HG02642 (cell line): ENCODE measurements around the gene NHSL2.
"Not testable (repeated sequence)": the region's sequence is repeated elsewhere in the genome, so short reads cannot be mapped to it uniquely, and the experiment has no call there.

ENCODE experiments used
- ATAC-seq: cut with Tn5 transposase; IDR thresholded peaks from one replicate; pipeline ENCODE4 v1.9.1; 2021; ENCODE audit warnings: mild to moderate bottlenecking; ENCODE audit not compliant: unreplicated experiment, poor library complexity

NHSL2 gene

GRCh38 chrX:71910643-71910985 lies at the start of gene NHSL2:
Gene NHSL2 (plus strand): TSS chrX:71910845.
- ATAC-seq, result no peak

- no peak for ATAC-seq
Measured at GRCh38 chrX:71867680-71868079, 43.0 kb upstream of the NHSL2 start.

- ATAC-seq, result not testable (repeated sequence)
Measured at GRCh38 chrX:71869566-71869965, 41.1 kb upstream of the NHSL2 start.

GRCh38 chrX:71870208-71871098 lies 40.2 kb upstream of the NHSL2 start:
- no peak for ATAC-seq

- no peak for ATAC-seq
Measured at GRCh38 chrX:71871367-71871766, 39.3 kb upstream of the NHSL2 start.

GRCh38 chrX:71872542-71873458 lies 37.8 kb upstream of the NHSL2 start:
- no peak for ATAC-seq

GRCh38 chrX:71873459-71873833 lies 37.2 kb upstream of the NHSL2 start:
- ATAC-seq, result no peak

- ATAC-seq, result not testable (repeated sequence)
Measured at GRCh38 chrX:71876841-71877240, 33.8 kb upstream of the NHSL2 start.

- ATAC-seq, result no peak
Measured at GRCh38 chrX:71885099-71885498, 25.5 kb upstream of the NHSL2 start.

GRCh38 chrX:71895607-71896006 lies 15.0 kb upstream of the NHSL2 start:
- ATAC-seq, result no peak

- no peak for ATAC-seq
Measured at GRCh38 chrX:71906144-71906543, 4.5 kb upstream of the NHSL2 start.

- no peak for ATAC-seq
Measured at GRCh38 chrX:71908387-71908786, 2.3 kb upstream of the NHSL2 start.

GRCh38 chrX:71909956-71910355 lies 689 bp upstream of the NHSL2 start:
- no peak for ATAC-seq

- no peak for ATAC-seq
Measured at GRCh38 chrX:71910986-71911730, 513 bp downstream of the NHSL2 start.

GRCh38 chrX:71911731-71912050 lies 1.0 kb downstream of the NHSL2 start:
- ATAC-seq, result no peak

GRCh38 chrX:71912156-71912555 lies 1.5 kb downstream of the NHSL2 start:
- no peak for ATAC-seq

- ATAC-seq, result no peak
Measured at GRCh38 chrX:71913156-71913950, 2.7 kb downstream of the NHSL2 start.

GRCh38 chrX:71917621-71918343 lies 7.1 kb downstream of the NHSL2 start:
- ATAC-seq, result no peak

GRCh38 chrX:71919431-71919830 lies 8.8 kb downstream of the NHSL2 start:
- no peak for ATAC-seq
